MM.1S (cell line): ENCODE data around the gene ADAMTS2.

Source experiments
- CTCF ChIP-seq: fragments of 300-600 bp; sonication (generic); IDR thresholded peaks from 2 replicates; pipeline ENCODE4 v1.5.1; 2016; ENCODE audit warnings: antibody characterized with exemption, low read length, mixed read lengths
- EZH2phosphoT487 ChIP-seq: fragments of 300-600 bp; sonication (generic); IDR thresholded peaks from 2 replicates; pipeline ENCODE4 v1.6.1; 2018; ENCODE audit warnings: antibody characterized with exemption, low read length

GRCh38 chr5:179140293-179140692 lies 205.0 kb downstream of the ADAMTS2 start:
- TF ChIP-seq CTCF (no peak), EZH2phosphoT487 (no peak)
